Bronchial epithelial cell (primary cell): ENCODE data around the gene MGAT5. TPM values are rescaled to one million over a fixed set of nuclear protein-coding genes. Genes with fewer than 3 reads are reported as not detected.

Experiments used
- DNase-seq: peaks from one replicate; pipeline ENCODE4 v3.0.0-alpha.2; 2010; ENCODE audit warnings: low read depth
- FAIRE-seq: peaks from 2 replicates; lab custom pipeline; 2011; peaks lifted over from hg19 to GRCh38; lab: Jason Lieb, UNC
- H3K27me3 ChIP-seq: 2 replicates; pipeline ENCODE4 v1.5.1; 2011; ENCODE audit warnings: low read length; ENCODE audit not compliant: control insufficient read depth, insufficient read depth
- H3K36me3 ChIP-seq: 2 replicates; pipeline ENCODE4 v1.5.1; 2011; ENCODE audit warnings: low read length; ENCODE audit not compliant: control insufficient read depth, insufficient read depth
- H3K4me3 ChIP-seq: 2 replicates; pipeline ENCODE4 v1.5.1; 2011; ENCODE audit warnings: mild to moderate bottlenecking, low read depth, low read length, control low read depth
- CTCF ChIP-seq: IDR thresholded peaks from 2 replicates; pipeline ENCODE4 v1.5.1; 2011; ENCODE audit warnings: mild to moderate bottlenecking, moderate library complexity, low read length, control low read depth, inconsistent platforms; ENCODE audit not compliant: insufficient read depth, severe bottlenecking
- total RNA-seq: library from RNA; depleted of rRNA; stranded (reverse); fragments of >200 nt; gene quantifications from 2 replicates; pipeline ENCODE4 v1.2.1, GENCODE V29; 2014

MGAT5 gene
- total RNA-seq, result 48.7 and 66.2 TPM in 2 replicates

GRCh38 chr2:134253804-134254203, at the start of gene MGAT5:
TSS of gene MGAT5 (plus strand) at chr2:134254072. CDS start at chr2:134254404, 332 bp downstream.
- Histone ChIP-seq H3K4me3 (no peak within 1 kb of the TSS), H3K36me3 (no peaks in the 10 kb centered on the region), H3K27me3 (no peaks in the 10 kb centered on the region)
- FAIRE-seq (no peak), DNase-seq (peak; percentile 63)
- TF ChIP-seq CTCF, result no peak

GRCh38 chr2:134205087-134205486, 48.8 kb upstream of the MGAT5 start:
- Histone ChIP-seq H3K36me3 (no peaks in the 10 kb centered on the region), H3K4me3 (no peak overlapping the region), H3K27me3 (no peaks in the 10 kb centered on the region)
- DNase-seq (no peak), FAIRE-seq (no peak)
- TF ChIP-seq CTCF, result no peak

GRCh38 chr2:134206031-134206430, 47.8 kb upstream of the MGAT5 start:
- no peak for DNase-seq
- Histone ChIP-seq H3K27me3 (no peaks in the 10 kb centered on the region), H3K4me3 (no peak overlapping the region), H3K36me3 (no peaks in the 10 kb centered on the region)
- no peak for TF ChIP-seq CTCF
- FAIRE-seq, result no peak

- no peaks in the 10 kb centered on the region for H3K36me3 ChIP-seq
- DNase-seq (peak; percentile 50), FAIRE-seq (no peak)
- H3K4me3 ChIP-seq, result no peak overlapping the region
- no peak for TF ChIP-seq CTCF
- no peaks in the 10 kb centered on the region for H3K27me3 ChIP-seq
These were observed 47.3 kb upstream of the MGAT5 start for GRCh38 chr2:134206573-134206972.

- FAIRE-seq (no peak), DNase-seq (peak; percentile 63)
- no peak overlapping the region for H3K4me3 ChIP-seq
- no peaks in the 10 kb centered on the region for H3K27me3 ChIP-seq
- H3K36me3 ChIP-seq, result no peaks in the 10 kb centered on the region
- peak; percentile 85 for TF ChIP-seq CTCF
These were observed 46.2 kb upstream of the MGAT5 start for GRCh38 chr2:134207589-134208209.

- TF ChIP-seq CTCF, result no peak
- Histone ChIP-seq H3K27me3 (no peaks in the 10 kb centered on the region), H3K36me3 (no peaks in the 10 kb centered on the region), H3K4me3 (no peak overlapping the region)
- FAIRE-seq, result no peak
- no peak for DNase-seq
These were observed 45.0 kb upstream of the MGAT5 start for GRCh38 chr2:134208825-134209224.
